HepG2 (cell line): ENCODE results near the gene MRPL14. TPM values are rescaled to one million over a fixed set of nuclear protein-coding genes. Genes with fewer than 3 reads are reported as not detected.

ENCODE experiments used
- BCL6 ChIP-seq: IDR thresholded peaks from 2 replicates; pipeline ENCODE4 v1.6.1; 2016; ENCODE audit warnings: missing genetic modification reagents, missing compliant biosample characterization
- TARDBP ChIP-seq: sonication (generic); formaldehyde crosslinking; IDR thresholded peaks from 2 replicates; pipeline ENCODE4 v1.8.0; 2022; ENCODE audit warnings: mild to moderate bottlenecking, missing genetic modification reagents
- ZNF766 ChIP-seq: sonication (generic); formaldehyde crosslinking; IDR thresholded peaks from 2 replicates; pipeline ENCODE4 v1.5.0; 2020; ENCODE audit warnings: missing genetic modification reagents, borderline replicate concordance
- ZNF777 ChIP-seq: sonication (generic); formaldehyde crosslinking; IDR thresholded peaks from 2 replicates; pipeline ENCODE4 v1.4.0; 2020; ENCODE audit warnings: missing genetic modification reagents
- polyA plus RNA-seq, 8 experiments: library from polyadenylated mRNA; depleted of rRNA in 3 of 8; stranded (reverse) in 7 of 8; unstranded in 1 of 8; fragments of >200 nt; fragmentation: Illumina TruSeq in 4 of 8; extraction: Trizol in 4 of 8; gene quantifications; 2 replicates each; pipeline versions ENCODE4 v1.2.1 to v1.2.3, GENCODE V29; 2011 to 2016; ENCODE audit warnings: low read depth in 4 of 8, missing spikeins in 1 of 8, mixed read lengths in 1 of 8; ENCODE audit not compliant: insufficient read depth in 1 of 8
- total RNA-seq, 5 experiments: library from RNA; depleted of rRNA; stranded (reverse); fragments of >200 nt; fragmentation: Illumina TruSeq; extraction: Trizol; gene quantifications; 2 replicates each; pipeline ENCODE4 v1.2.3, GENCODE V29; 2016; ENCODE audit warnings: low read depth in 1 of 5
- TF ChIP-seq, protein P1 (sequence below): sonication (generic); formaldehyde crosslinking; IDR thresholded peaks from 2 replicates; pipeline ENCODE4 v1.5.1; 2020; ENCODE audit warnings: missing genetic modification reagents, mild to moderate bottlenecking, borderline replicate concordance
- TF ChIP-seq, protein P2 (sequence below): sonication (generic); formaldehyde crosslinking; IDR thresholded peaks from 2 replicates; pipeline ENCODE4 v1.4.0; 2020; ENCODE audit warnings: mild to moderate bottlenecking, missing genetic modification reagents
- TF ChIP-seq, protein P3 (sequence below): conservative IDR thresholded peaks from 2 replicates; pipeline ENCODE4 v1.6.1; 2018; ENCODE audit warnings: missing genetic modification reagents
- TF ChIP-seq, protein P4 (sequence below): sonication (generic); formaldehyde crosslinking; IDR thresholded peaks from 2 replicates; pipeline ENCODE4 v1.5.1; 2020; ENCODE audit warnings: missing genetic modification reagents, mild to moderate bottlenecking, borderline replicate concordance

Gene MRPL14
- total and polyA plus RNA-seq, 2 of the 13 experiments (the other 11 are each of a cell fraction or from before 2014, with no cell fraction given) = 157 to 178 TPM

DNA sequence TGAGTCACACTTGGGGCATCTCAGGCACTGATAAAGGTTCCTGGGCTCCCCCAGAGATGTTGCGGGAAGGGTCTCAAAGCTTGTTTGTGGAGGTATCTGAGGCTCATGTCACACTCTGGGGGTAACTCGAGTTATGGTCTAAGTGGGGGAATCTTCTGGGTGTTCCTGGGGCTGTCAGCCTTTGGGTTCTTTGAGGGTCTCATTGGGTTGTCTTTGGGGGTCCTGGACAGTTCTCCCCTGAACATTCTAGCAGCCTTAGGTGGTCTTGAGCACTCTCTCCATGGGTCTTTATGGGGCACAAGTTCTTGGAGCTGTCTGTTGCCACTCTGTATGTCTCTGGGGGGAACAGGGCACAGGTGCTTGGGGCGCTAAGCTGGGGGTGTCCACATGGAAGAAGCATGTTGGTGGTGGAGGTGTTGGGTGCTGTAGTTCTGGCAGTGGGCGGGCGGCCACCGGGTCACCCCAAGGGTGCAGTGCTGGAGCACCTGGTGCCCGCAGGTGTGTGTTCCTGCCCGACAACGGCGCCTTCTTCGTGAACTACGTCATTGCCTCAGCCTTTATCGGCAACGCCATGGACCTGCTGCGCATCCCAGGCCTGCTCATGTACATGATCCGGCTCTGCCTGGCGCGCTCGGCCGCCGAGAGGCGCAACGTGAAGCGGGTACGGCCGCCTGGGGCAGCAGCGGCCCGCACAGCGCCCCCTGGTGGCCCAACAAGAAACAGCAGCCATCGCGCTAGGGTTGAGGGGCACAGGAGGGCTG lies 24.3 kb upstream of the MRPL14 start (continued):
- TF ChIP-seq, protein P1, sequence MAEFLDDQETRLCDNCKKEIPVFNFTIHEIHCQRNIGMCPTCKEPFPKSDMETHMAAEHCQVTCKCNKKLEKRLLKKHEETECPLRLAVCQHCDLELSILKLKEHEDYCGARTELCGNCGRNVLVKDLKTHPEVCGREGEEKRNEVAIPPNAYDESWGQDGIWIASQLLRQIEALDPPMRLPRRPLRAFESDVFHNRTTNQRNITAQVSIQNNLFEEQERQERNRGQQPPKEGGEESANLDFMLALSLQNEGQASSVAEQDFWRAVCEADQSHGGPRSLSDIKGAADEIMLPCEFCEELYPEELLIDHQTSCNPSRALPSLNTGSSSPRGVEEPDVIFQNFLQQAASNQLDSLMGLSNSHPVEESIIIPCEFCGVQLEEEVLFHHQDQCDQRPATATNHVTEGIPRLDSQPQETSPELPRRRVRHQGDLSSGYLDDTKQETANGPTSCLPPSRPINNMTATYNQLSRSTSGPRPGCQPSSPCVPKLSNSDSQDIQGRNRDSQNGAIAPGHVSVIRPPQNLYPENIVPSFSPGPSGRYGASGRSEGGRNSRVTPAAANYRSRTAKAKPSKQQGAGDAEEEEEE = no peak
- peak; percentile 87 for TF ChIP-seq TARDBP
- TF ChIP-seq BCL6 (CRISPR knock-in tag) = peak; percentile 40; the same call in 1 of the 2 replicates
- TF ChIP-seq ZNF766 (CRISPR knock-in tag) = no peak
- TF ChIP-seq, protein P2, sequence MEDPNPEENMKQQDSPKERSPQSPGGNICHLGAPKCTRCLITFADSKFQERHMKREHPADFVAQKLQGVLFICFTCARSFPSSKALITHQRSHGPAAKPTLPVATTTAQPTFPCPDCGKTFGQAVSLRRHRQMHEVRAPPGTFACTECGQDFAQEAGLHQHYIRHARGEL (CRISPR knock-in tag) = no peak
- TF ChIP-seq ZNF777 (CRISPR knock-in tag) = no peak
- TF ChIP-seq, protein P3, sequence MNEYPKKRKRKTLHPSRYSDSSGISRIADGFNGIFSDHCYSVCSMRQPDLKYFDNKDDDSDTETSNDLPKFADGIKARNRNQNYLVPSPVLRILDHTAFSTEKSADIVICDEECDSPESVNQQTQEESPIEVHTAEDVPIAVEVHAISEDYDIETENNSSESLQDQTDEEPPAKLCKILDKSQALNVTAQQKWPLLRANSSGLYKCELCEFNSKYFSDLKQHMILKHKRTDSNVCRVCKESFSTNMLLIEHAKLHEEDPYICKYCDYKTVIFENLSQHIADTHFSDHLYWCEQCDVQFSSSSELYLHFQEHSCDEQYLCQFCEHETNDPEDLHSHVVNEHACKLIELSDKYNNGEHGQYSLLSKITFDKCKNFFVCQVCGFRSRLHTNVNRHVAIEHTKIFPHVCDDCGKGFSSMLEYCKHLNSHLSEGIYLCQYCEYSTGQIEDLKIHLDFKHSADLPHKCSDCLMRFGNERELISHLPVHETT (CRISPR knock-in tag) = no peak
- TF ChIP-seq, protein P4, sequence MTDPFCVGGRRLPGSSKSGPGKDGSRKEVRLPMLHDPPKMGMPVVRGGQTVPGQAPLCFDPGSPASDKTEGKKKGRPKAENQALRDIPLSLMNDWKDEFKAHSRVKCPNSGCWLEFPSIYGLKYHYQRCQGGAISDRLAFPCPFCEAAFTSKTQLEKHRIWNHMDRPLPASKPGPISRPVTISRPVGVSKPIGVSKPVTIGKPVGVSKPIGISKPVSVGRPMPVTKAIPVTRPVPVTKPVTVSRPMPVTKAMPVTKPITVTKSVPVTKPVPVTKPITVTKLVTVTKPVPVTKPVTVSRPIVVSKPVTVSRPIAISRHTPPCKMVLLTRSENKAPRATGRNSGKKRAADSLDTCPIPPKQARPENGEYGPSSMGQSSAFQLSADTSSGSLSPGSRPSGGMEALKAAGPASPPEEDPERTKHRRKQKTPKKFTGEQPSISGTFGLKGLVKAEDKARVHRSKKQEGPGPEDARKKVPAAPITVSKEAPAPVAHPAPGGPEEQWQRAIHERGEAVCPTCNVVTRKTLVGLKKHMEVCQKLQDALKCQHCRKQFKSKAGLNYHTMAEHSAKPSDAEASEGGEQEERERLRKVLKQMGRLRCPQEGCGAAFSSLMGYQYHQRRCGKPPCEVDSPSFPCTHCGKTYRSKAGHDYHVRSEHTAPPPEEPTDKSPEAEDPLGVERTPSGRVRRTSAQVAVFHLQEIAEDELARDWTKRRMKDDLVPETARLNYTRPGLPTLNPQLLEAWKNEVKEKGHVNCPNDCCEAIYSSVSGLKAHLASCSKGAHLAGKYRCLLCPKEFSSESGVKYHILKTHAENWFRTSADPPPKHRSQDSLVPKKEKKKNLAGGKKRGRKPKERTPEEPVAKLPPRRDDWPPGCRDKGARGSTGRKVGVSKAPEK (CRISPR knock-in tag) = no peak
